Epithelial cell of proximal tubule (primary cell): ENCODE measurements around the gene MFN2. TPM values are rescaled to one million over a fixed set of nuclear protein-coding genes. Genes with fewer than 3 reads are reported as not detected.

ENCODE experiments used
- DNase-seq: peaks from one replicate; pipeline ENCODE4 v3.0.0-alpha.2; 2011; ENCODE audit warnings: low read depth
- H3K4me3 ChIP-seq: 2 replicates; pipeline ENCODE4 v1.5.1; 2011; ENCODE audit warnings: low read depth, mild to moderate bottlenecking, low read length
- total RNA-seq: library from RNA; depleted of rRNA; stranded (reverse); fragments of >200 nt; gene quantifications from 2 replicates; pipeline ENCODE4 v1.2.3, GENCODE V29; 2015
- TF ChIP-seq, protein P1 (sequence below): conservative IDR thresholded peaks from 2 replicates; pipeline ENCODE4 v1.5.1; 2012; ENCODE audit warnings: low read depth, mild to moderate bottlenecking, low read length

Gene MFN2
- total RNA-seq, 1 donor from 2014 or later: 53.6 TPM

DNA sequence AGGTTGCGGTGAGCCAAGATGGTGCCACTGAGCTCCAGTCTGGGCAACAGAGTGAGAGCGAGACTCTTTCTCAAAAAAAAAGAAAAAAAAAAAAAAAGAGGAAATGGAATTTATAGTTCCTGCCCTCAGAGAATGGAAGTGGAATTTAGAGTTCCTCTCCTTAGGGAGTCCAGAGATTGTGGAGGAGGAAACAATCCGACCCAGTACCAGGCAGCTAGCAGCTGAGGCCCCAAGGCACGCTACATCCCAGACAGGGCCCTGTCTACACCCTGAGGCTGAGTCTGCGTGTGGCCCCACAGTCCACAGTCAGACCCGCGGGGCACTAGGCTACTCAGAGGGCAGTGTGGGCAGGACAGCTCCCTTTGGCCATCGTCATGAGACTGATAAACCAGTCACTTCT is 1.9 kb upstream of the MFN2 start:
- DNase-seq: no peak
- H3K4me3 ChIP-seq: no peak overlapping the region
- TF ChIP-seq, protein P1, sequence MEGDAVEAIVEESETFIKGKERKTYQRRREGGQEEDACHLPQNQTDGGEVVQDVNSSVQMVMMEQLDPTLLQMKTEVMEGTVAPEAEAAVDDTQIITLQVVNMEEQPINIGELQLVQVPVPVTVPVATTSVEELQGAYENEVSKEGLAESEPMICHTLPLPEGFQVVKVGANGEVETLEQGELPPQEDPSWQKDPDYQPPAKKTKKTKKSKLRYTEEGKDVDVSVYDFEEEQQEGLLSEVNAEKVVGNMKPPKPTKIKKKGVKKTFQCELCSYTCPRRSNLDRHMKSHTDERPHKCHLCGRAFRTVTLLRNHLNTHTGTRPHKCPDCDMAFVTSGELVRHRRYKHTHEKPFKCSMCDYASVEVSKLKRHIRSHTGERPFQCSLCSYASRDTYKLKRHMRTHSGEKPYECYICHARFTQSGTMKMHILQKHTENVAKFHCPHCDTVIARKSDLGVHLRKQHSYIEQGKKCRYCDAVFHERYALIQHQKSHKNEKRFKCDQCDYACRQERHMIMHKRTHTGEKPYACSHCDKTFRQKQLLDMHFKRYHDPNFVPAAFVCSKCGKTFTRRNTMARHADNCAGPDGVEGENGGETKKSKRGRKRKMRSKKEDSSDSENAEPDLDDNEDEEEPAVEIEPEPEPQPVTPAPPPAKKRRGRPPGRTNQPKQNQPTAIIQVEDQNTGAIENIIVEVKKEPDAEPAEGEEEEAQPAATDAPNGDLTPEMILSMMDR: no peak

DNA sequence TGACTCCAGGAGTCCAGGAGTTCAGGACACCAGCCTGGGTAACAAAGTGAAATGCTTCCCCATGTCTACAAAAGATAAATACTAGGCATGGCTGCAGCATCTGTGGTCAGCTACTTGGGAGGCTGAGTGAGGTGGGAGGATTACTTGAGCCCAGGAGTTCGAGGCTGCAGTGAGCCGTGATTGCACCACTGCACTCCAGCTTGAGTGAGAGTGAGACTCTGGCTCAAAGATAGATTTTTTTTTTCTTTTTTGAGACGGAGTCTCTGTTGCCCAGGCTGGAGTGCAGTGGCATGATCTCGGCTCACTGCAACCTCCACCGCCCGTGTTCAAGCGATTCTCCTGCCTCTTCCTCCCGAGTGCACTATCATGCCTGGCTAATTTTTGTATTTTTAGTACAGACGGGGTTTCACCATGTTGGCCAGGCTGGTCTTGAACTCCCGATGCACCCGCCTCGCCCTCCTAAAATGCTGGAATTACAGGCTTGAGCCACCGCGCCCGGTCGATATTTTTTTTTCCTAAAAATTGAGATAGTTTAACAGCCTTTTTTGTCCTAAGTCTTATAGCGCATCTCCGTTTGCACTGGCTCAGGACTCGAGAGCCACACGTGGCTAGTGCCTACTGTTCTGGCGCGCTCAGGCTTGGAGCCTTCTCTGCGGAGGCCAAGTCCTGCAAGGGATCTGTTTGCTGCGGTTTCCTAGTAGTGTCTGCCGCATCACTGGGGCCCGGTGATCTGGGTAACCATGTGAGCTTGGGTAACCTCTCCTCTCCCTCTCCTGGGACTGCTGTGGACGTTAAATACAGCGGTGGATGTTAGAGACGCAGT is 1.0 kb upstream of the MFN2 start:
- TF ChIP-seq, protein P1: no peak
- no peak for DNase-seq
- H3K4me3 ChIP-seq: peak overlapping the region; percentile 98

DNA sequence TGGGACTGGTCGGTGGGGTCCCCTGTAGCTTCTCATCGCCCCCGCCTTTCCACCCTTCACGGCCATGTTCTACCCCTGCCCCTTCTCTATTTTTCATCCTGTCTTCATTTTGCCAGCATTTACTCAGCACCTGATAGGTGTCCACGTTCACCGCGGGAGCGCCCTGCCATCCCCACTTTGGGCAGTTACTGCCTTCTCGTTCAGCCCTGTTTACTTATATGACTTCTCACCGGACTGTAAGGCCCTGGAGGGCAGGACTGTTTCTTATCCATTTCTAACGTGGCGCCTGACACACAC is 380 bp downstream of the MFN2 start:
- DNase-seq: no peak
- H3K4me3 ChIP-seq: peak overlapping the region; percentile 98

DNA sequence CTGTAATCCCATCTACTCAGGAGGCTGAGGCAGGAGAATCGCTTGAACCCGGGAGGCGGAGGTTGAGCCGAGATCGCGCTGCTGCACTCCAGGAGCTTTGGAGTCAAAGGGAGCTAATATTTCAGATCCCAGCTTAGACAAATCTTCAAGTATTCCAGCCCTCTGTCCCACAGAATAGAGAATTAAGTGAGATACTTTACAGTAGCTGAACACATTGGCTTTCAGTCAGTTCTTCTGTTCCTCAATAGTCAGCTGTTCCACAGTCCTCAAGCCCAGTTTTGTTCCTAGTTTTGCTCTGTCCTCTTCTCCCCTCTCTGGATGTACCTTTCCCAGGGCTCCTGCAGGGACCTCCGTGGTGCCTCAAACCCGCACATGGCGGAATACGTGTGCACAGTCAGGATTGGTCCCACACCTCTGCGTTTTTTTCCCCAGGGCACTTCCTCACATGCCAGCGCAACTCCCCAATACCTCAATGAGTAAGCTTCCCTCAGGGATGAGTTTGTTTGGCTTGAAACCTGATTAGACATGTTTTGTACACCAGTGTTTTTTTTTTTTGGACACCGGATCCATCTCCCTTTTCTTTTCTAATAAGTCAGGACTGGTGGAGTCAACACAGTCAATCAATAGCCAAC is 1.2 kb downstream of the MFN2 start:
- DNase-seq: no peak
- TF ChIP-seq, protein P1: no peak
- peak overlapping the region; percentile 98 for H3K4me3 ChIP-seq

More for the DNA sequence above, 380 bp downstream of the MFN2 start:
- TF ChIP-seq, protein P1: no peak

DNA sequence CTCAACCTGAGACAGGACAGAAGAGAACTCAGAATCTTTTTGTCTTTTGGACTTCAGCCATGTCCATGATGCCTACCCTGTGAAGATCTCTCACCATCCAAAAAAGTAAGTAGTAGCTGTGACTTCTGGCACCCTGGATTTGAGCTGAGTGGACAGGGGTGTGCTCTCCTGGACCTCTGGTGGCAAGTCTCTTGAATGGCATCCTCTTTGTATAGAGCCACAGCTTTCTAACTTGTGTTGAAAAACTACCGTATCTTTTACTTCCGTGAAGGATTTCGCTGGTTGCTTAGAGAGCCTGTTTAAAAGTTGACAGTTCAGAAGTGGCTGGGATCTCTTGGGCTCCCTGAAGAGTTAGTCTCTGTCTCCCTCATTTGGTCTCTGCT is 1.8 kb downstream of the MFN2 start:
- DNase-seq: no peak
- H3K4me3 ChIP-seq: no peak overlapping the region
- TF ChIP-seq, protein P1: peak; percentile 19

DNA sequence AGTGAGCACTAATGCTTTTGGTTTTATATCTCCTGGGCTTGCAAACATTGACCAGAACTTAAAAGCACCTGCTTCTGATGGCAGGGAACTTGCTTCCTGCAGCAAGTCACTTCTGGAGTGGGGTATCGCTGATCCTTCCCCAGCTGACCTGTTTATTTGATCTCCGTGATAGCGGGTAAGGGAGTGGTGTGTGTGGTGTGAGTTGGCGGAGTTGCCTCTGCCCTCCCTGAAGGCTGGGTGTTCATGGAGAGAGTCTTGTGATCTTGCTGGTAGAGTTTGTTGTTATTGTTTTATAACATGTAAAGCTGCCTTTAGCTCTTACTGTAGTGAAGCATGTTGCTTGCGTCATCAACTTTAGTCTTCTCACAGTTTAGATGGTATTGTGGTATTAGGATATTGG is 3.9 kb downstream of the MFN2 start:
- DNase-seq: no peak
- no peak overlapping the region for H3K4me3 ChIP-seq
- TF ChIP-seq, protein P1: no peak

DNA sequence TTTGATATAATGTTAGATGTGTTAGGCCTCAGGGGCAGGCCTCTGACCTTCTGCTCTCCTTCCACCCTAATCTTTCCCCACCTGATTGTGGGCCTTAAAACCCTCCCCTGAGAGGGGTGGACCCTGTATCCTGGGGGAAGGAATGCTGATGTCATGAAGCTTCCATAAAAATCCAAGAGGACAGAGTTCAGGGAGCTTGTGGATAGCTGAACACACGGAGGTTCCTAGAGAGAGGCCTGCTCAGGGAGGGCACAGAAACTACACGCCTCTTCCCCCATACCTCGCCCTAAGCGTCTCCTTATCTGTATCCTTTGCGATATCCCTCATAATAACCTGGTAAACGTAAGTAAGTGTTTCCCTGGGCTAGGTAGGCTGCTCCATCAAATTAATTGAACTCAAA is 4.3 kb downstream of the MFN2 start:
- TF ChIP-seq, protein P1: no peak
- no peak overlapping the region for H3K4me3 ChIP-seq
- no peak for DNase-seq
